Adrenal gland (tissue), 12 donors: Measurements from ENCODE around the gene LIPI. TPM values are rescaled to one million over a fixed set of nuclear protein-coding genes. Genes with fewer than 3 reads are reported as not detected.

Experiments
- DNase-seq, 7 donors: peaks; one replicate each; pipeline ENCODE4 v3.0.0-alpha.2; 2019 to 2020
- H3K27ac ChIP-seq, 5 donors: fragments of 200-600 bp; sonication (generic) in 4 of 5; 1 replicate in 3 of 5; 2 replicates in 2 of 5; pipeline versions ENCODE4 v1.5.1 to v1.8.0; 2016 to 2020; ENCODE audit warnings: mild to moderate bottlenecking in 1 of 5
- H3K27me3 ChIP-seq: fragments of 200-600 bp; 2 replicates; pipeline ENCODE4 v1.8.0; 2021
- H3K36me3 ChIP-seq, 2 donors: fragments of 200-600 bp; replicated peaks in 1 of 2; 1 replicate in 1 of 2; 2 replicates in 1 of 2; pipeline versions ENCODE4 v1.5.1 to v1.8.0; 2018 to 2022
- H3K4me1 ChIP-seq, 2 donors: fragments of 200-600 bp; replicated peaks in 1 of 2; 1 replicate in 1 of 2; 2 replicates in 1 of 2; pipeline versions ENCODE4 v1.5.1 to v1.8.0; 2018 to 2021
- H3K4me3 ChIP-seq, 4 donors: fragments of 200-600 bp; sonication (generic) in 3 of 4; one replicate each; pipeline ENCODE4 v1.5.1; 2016 to 2018
- H3K9me3 ChIP-seq, 3 donors: fragments of 200-600 bp; sonication (generic) in 1 of 3; replicated peaks in 1 of 3; 1 replicate in 2 of 3; 2 replicates in 1 of 3; pipeline versions ENCODE4 v1.5.1 to v1.8.0; 2016 to 2021
- CTCF ChIP-seq, 6 experiments: fragments of 450-650 bp in 4 of 6; fragments of 200-600 bp in 2 of 6; sonication (generic) in 1 of 6; IDR thresholded peaks; 1 replicate in 5 of 6; 2 replicates in 1 of 6; pipeline versions ENCODE4 v1.5.1 to v1.8.0; 2016 to 2021; ENCODE audit warnings: antibody characterized with exemption in 6 of 6, mild to moderate bottlenecking in 2 of 6, moderate library complexity in 1 of 6
- POLR2A ChIP-seq, 2 donors: fragments of 450-650 bp; IDR thresholded peaks; one replicate each; pipeline ENCODE4 v1.6.1; 2017; ENCODE audit warnings: antibody characterized with exemption in 2 of 2, mild to moderate bottlenecking in 2 of 2, moderate library complexity in 1 of 2
- WGBS, 4 donors: extraction: QIAGEN DNeasy Blood & Tissue Kit in 2 of 4; methylation state at CpG; one replicate each; pipeline versions ENCODE4 v1.1.5 to v1.1.7; 2013 to 2017; 5-methylcytosine and 5-hydroxymethylcytosine counted together
- intact Hi-C, 2 donors: fragments of 100-400 bp; cut with DNase I; formaldehyde crosslinking; loops; one replicate each; pipeline versions ENCODE4 v1.14.1 to v1.15.0; 2022 to 2023
- polyA plus RNA-seq, 3 donors: library from polyadenylated mRNA; stranded (reverse); fragments of 200-250 nt in 2 of 3; fragments of 350-450 nt in 1 of 3; fragmentation: Illumina TruSeq in 1 of 3; extraction: RNeasy Lipid Tissue Mini Kit (QIAGEN cat#74804) in 1 of 3; gene quantifications; one replicate each; pipeline ENCODE4 v1.2.3, GENCODE V29; 2013 to 2014
- total RNA-seq, 9 donors: library from RNA; depleted of rRNA in 4 of 9; stranded (reverse); fragments of >200 nt in 4 of 9; fragments of 120-200 nt in 1 of 9; fragmentation: NEBNext Ultra II Directional in 1 of 9; extraction: Animal tissue kit (Norgen Biotek cat#: 25700) in 1 of 9; gene quantifications; one replicate each; pipeline versions ENCODE4 v1.1.0 to v1.2.4, GENCODE V29; 2013 to 2023
- donor health status: healthy with polysubstance abuse.
- donor health status: Bipolar disorder and iron deficiency.
- donor health status: DM: yes; HTN: yes; CAD: no.
- donor health status: DM: no; HTN: no; CAD: no.
- donor health status: DM: no; HTN: no; CAD: no.
- donor health status: DM: yes; HTN: yes; CAD: no.

The LIPI gene
- total and polyA plus RNA-seq, 12 donors, result not detected

DNA sequence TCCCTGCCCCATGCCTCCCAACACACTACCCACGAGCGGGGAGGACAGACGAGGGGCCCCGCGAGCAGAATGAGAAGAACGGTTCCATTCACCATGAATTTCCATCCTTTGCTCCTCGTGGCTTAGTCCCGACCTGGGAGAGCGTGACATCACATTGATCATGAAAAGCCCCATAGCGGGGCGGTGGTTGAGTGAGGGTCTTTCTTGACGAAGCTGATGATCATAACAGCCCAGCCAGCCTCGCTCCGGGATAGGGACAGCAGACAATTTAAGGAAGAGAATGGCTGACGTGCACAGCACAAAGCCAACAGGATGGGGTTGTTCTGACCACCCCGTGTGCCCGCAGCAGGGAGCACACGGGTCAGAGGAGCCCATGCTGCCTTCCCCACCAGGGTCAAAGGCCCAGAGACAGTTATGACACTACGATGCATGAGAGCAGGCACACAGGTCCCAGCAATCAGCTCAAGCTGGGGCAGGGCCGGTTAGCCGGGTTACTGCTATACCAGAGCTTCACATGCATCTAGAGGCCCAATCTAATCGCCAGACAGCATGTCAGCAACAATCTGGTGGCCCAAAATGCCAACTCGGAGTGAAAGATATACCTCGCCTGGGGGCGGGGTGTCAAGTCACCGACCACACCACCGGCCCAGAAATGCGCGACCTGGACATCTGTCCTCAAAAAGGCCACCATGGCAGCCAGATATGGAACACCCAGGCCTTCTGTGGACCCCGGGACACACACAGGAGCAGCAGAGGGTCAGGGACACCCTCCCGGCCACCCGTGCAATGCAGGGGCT, 135.2 kb downstream of the LIPI start:
- DNase-seq, result no peak
- H3K9me3 ChIP-seq, result no peaks in the 10 kb centered on the region
- intact Hi-C loops, result loop anchor here in 1 of 2 donors (10.0 kb wide), 1 partner anchor 59 kb away; no protein-coding TSS in a partner anchor
- no peaks in the 10 kb centered on the region for H3K27me3 ChIP-seq
- no peak for TF ChIP-seq CTCF (IDR thresholded peaks at IDR 0.05)
- no peak for TF ChIP-seq POLR2A (IDR thresholded peaks at IDR 0.05)
- WGBS, 4 donors, result 93 to 98% (median 96%) methylated on average over 21 to 32 of the region's 32 CpGs
- H3K36me3 ChIP-seq, result no peaks in the 10 kb centered on the region
- H3K4me1 ChIP-seq, result no peaks in the 10 kb centered on the region
- H3K27ac ChIP-seq, result no peak overlapping the region
- H3K4me3 ChIP-seq, result no peak overlapping the region

- no peaks in the 10 kb centered on the region for H3K27me3 ChIP-seq
- WGBS, 4 donors, result 89 to 96% (median 95%) methylated on average over 17 of the region's 17 CpGs
- no peak overlapping the region for H3K4me3 ChIP-seq
- H3K36me3 ChIP-seq, result no peaks in the 10 kb centered on the region
- no peaks in the 10 kb centered on the region for H3K9me3 ChIP-seq
- intact Hi-C loops, result loop anchor here in 1 of 2 donors (10.0 kb wide), 1 partner anchor 61 kb away; no protein-coding TSS in a partner anchor
- H3K27ac ChIP-seq, result no peak overlapping the region
- H3K4me1 ChIP-seq, result no peaks in the 10 kb centered on the region
- no peak for TF ChIP-seq POLR2A (IDR thresholded peaks at IDR 0.05)
- no peak for TF ChIP-seq CTCF (IDR thresholded peaks at IDR 0.05)
- DNase-seq, result no peak
Observed at GRCh38 chr21:14074177-14074576, 136.6 kb downstream of the LIPI start.

DNA sequence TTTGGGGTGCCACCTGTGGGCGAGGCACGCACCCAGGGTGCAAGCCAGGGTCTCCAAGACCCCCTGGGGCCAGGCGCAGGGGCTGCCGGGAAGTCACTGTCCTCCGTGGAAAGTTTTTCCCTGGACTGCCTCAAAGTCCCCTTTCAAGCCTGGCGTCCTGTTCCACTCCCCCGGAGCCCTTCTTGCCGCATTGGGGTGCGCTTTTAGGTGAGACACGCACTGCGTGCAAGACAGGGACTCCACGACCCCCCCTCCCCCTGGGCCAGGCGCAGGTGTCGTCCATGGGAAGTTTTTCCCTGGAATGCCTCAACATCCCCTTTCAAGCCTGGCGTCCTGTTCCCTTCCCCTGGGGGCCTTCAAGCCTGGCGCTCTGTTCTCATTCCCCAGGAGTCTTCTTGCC, 137.1 kb downstream of the LIPI start:
- intact Hi-C loops, result loop anchor here in 1 of 2 donors (10.0 kb wide), 1 partner anchor 61 kb away; no protein-coding TSS in a partner anchor
- no peak for TF ChIP-seq POLR2A (IDR thresholded peaks at IDR 0.05)
- H3K27ac ChIP-seq, result no peak overlapping the region
- DNase-seq, result no peak
- no peaks in the 10 kb centered on the region for H3K9me3 ChIP-seq
- H3K4me3 ChIP-seq, result no peak overlapping the region
- H3K27me3 ChIP-seq, result no peaks in the 10 kb centered on the region
- no peaks in the 10 kb centered on the region for H3K36me3 ChIP-seq
- no peaks in the 10 kb centered on the region for H3K4me1 ChIP-seq
- WGBS, 4 donors, result 88 to 97% (median 92%) methylated on average over 13 to 16 of the region's 16 CpGs

DNA sequence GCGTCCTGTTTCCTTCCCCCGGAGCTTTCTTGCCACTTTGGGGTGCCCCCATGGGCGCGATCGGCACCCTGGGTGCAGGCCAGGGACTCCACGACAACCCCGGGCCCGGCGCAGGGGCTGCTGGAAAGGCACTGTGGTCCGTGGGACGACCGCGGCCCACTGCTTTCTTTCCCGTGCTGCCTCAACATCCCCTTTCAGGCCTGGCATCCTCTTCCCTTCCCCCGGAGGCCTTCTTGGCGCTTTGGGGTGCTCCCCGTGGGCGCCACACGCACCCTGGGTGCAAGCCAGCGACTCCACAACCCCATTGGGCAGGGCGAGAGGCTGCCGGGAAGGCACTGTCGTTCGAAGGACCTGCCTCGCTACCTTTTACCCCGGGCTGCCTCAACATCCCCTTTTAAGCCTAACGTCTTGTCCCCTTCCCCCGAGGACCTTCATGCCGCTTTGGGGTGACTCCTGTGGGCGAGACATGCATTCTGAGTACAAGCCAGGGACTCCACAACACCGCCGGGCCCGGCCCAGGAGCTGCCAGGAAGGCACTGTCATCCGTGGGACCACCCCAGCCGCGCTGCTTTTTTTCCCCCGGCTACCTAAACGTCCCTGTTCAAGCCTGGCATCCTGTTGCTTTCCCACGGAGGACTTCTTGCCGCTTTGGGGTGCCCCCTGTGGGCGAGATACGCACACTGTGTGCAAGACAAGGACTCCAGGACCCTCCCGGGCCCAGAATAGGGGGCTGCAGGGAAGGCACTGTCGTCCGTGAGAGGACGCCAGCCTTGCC, 137.8 kb downstream of the LIPI start:
- no peak for DNase-seq
- H3K27ac ChIP-seq, result no peak overlapping the region
- H3K27me3 ChIP-seq, result no peaks in the 10 kb centered on the region
- TF ChIP-seq POLR2A (IDR thresholded peaks at IDR 0.05) (no peak), CTCF (IDR thresholded peaks at IDR 0.05) (no peak)
- H3K9me3 ChIP-seq, result no peaks in the 10 kb centered on the region
- no peak overlapping the region for H3K4me3 ChIP-seq
- WGBS, 4 donors, result 89 to 97% (median 93%) methylated on average over 26 to 46 of the region's 46 CpGs
- no peaks in the 10 kb centered on the region for H3K4me1 ChIP-seq
- no peaks in the 10 kb centered on the region for H3K36me3 ChIP-seq
- intact Hi-C loops, result loop anchor here in 1 of 2 donors (10.0 kb wide), 1 partner anchor 62 kb away; no protein-coding TSS in a partner anchor
